Measurements from ENCODE around the gene SORBS1.

GRCh38 chr10:95454940-95455339 is 106.2 kb downstream of the SORBS1 start:
- TF ChIP-seq POLR2AphosphoS5 (IDR thresholded peaks at IDR 0.05), result no peak
- TF ChIP-seq, protein P1, sequence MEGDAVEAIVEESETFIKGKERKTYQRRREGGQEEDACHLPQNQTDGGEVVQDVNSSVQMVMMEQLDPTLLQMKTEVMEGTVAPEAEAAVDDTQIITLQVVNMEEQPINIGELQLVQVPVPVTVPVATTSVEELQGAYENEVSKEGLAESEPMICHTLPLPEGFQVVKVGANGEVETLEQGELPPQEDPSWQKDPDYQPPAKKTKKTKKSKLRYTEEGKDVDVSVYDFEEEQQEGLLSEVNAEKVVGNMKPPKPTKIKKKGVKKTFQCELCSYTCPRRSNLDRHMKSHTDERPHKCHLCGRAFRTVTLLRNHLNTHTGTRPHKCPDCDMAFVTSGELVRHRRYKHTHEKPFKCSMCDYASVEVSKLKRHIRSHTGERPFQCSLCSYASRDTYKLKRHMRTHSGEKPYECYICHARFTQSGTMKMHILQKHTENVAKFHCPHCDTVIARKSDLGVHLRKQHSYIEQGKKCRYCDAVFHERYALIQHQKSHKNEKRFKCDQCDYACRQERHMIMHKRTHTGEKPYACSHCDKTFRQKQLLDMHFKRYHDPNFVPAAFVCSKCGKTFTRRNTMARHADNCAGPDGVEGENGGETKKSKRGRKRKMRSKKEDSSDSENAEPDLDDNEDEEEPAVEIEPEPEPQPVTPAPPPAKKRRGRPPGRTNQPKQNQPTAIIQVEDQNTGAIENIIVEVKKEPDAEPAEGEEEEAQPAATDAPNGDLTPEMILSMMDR (IDR thresholded peaks at IDR 0.05), result no peak
- no peak for TF ChIP-seq POLR2A (IDR thresholded peaks at IDR 0.05)
- no peak for TF ChIP-seq EP300 (IDR thresholded peaks at IDR 0.05)

Data from suprapubic skin (tissue), 4 donors.